HG03280 (cell line): ENCODE results near the gene KRT39.

Source experiments
- ATAC-seq: cut with Tn5 transposase; IDR thresholded peaks from one replicate; pipeline ENCODE4 v1.9.1; 2021; ENCODE audit warnings: mild to moderate bottlenecking, moderate library complexity; ENCODE audit not compliant: unreplicated experiment

KRT39 gene

DNA sequence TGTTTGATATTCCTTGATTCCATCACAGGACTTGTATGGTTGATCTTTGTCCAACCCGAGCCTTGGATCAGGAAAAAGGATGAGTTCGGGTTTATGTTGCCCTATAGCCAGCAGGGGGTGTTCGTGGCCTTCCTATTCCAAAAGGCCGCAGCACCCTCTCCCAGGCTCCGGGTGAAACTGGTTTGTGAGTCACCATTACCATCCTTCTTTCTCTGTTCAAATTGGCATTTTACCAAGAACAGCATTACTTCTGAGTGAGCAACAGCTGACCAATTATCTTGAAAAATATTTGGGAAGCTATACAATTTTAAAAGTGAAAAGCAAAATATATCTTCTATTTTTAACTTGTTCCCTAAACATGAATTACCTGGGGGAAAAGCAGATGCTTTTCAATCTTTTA, 57.4 kb downstream of the KRT39 start:
- no peak for ATAC-seq
